Bone marrow (tissue), 2 donors: ENCODE data around the gene MYT1.
"Not testable (repeated sequence)": the region's sequence is repeated elsewhere in the genome, so short reads cannot be mapped to it uniquely, and the experiment has no call there.

Source experiments
- DNase-seq, 2 donors: peaks; one replicate each; lab custom pipeline; 2025; lab: John Stamatoyannopoulos, UW

The MYT1 gene

DNA sequence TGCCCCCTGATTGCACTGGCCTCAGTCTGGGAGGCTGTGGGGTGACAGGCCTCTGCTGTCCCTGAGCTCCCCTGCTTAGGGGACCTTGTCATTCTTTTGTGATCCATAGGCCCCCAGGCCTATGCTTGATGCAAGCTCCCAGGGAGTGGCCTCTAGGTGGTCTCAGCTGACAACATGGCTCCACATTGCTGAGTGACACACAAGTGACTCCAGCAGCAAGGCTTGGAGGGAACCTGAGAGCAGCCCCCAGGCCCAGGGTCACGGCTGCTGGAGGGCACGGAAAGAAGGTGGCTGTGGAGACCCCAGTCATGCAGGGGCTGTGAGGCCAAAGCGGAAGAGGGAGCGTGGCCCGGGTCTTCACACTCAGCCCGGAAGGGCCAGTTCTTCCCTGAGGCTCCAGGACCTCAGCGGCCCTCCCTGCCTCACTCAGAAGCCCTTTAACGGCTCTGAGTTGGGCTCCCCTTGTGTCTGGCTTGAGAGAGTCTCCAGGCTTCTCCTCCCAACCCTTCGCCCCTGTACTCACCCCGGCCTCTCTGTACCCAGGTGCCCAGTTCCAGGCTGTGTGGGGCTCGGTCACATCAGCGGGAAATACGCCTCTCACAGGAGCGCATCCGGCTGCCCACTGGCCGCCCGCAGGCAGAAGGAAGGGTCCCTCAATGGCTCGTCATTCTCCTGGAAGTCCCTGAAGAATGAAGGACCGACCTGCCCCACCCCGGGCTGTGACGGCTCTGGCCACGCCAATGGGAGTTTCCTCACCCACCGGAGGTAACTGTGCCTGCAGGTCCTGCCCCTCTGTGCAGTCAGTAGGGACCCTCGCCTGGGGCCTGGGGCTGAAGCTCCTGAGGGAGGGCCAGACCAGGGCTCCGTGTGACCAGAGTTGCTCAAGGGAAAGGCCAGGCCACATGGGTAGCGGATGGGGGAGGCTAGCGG lies 67.6 kb downstream of the MYT1 start:
- no peak for DNase-seq

- DNase-seq = no peak
Observed at GRCh38 chr20:64232794-64233193, 68.5 kb downstream of the MYT1 start.

DNA sequence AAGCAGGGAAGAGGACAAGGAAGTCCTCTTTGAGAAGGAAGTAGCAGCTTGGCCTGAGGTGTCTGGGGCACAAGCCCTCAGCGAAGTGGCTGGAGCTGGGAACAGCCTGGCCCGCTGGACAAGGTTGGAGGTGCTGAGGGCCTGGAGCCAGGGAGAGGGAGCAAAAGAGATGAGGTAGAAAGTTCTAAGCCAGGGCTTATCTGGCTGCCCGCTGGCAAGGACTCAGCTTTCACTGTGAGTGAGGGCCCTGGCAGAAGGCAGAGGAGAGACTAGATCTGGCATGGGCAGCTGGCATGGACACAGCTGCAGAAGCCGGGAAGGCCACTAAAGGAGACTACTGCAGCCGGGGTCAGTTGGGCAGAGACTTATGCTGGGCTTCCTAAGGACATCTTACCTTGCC lies 69.5 kb downstream of the MYT1 start:
- no peak for DNase-seq

- no peak for DNase-seq
Observed at GRCh38 chr20:64234291-64234791, 70.1 kb downstream of the MYT1 start.

GRCh38 chr20:64234921-64235565 lies 70.8 kb downstream of the MYT1 start:
- not testable (repeated sequence) for DNase-seq

DNA sequence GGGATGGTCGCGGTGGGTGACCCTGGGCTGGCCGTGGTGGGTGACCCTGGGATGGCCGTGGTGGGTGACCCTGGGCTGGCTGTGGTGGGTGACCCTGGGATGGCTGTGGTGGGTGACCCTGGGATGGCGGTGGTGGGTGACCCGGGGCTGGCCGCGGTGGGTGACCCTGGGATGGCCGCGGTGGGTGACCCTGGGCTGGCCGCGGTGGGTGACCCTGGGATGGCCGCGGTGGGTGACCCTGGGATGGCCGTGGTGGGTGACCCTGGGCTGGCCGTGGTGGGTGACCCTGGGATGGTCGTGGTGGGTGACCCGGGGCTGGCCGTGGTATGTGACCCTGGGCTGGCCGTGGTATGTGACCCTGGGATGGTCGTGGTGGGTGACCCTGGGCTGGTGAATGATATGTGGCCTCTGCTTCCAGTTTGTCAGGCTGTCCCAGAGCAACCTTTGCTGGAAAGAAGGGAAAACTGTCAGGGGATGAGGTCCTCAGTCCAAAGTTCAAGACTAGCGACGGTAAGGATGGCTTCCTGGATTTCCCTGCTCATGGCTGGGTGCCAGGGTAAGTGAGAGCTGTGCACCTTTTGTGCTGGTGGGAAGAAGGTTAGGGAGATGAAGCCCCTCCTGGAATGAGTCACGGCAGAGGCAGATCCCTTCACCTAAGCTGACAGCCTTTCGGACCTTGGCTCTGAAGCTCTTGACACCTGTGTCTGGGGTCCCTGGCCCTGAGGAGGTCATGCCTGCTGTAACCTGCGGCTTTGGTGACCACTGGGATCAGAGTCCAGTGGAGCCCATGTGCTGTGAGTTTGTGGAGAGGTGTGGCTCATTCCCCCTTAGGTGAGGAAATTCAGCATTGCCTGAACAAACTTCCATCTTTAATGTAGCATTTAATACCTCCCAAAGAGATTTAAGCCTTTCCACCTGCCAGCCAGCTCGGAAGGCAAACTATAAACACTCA lies 72.2 kb downstream of the MYT1 start:
- no peak for DNase-seq

DNA sequence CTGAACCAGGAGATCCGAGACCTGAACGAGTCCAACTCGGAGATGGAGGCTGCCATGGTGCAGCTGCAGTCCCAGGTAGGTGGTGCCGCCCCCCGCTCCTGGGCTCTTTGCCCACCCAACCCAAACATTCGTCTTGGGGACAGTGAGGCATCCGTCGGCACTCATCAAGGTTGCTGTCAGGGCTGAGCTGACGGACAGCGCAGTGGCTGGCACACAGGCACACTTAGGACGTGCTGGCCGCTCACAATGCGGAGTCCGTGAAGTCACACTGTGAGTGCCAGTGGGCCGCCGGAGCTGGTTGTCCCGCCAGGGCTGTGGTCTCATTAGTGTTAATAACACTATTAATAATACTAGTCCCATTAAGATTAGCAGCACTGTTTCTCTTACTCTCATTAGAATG lies 73.1 kb downstream of the MYT1 start:
- DNase-seq = no peak

DNA sequence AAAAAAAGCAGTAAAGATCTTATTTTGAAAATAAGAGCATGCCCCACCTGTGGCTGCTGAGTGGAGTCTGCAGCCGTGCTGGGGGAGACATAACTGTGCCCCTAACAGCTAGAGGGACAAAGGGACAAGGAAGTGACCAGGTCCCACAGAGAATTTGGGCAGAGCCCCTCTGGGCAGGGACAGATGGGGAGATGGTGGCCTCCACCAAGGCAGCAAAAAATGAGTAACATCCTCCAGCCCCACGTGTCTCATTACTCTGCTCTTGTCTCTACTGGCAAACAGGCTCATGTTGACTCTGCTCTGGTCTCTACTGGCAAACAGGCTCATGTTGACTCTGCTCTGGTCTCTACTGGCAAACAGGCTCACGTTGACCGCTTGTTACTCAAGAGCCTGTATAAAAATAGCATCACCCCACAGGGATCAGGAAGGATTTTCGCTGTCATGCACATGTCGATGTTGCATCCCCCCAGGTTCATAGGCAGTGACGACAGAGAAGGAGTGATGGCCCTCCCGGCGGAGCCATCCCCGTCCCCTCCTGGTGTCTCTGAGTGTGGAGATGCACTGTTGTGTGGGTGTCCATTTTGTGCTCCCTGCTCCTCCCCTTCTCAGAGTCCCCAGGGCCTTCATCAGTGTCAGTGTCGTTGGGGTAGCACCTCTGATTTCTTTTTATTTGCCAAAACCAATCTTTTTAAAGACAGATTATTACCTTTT lies 74.0 kb downstream of the MYT1 start:
- DNase-seq = no peak

GRCh38 chr20:64238851-64239387 lies 74.7 kb downstream of the MYT1 start:
- DNase-seq = no peak

- DNase-seq = no peak
Observed at GRCh38 chr20:64239449-64240242, 75.4 kb downstream of the MYT1 start.

DNA sequence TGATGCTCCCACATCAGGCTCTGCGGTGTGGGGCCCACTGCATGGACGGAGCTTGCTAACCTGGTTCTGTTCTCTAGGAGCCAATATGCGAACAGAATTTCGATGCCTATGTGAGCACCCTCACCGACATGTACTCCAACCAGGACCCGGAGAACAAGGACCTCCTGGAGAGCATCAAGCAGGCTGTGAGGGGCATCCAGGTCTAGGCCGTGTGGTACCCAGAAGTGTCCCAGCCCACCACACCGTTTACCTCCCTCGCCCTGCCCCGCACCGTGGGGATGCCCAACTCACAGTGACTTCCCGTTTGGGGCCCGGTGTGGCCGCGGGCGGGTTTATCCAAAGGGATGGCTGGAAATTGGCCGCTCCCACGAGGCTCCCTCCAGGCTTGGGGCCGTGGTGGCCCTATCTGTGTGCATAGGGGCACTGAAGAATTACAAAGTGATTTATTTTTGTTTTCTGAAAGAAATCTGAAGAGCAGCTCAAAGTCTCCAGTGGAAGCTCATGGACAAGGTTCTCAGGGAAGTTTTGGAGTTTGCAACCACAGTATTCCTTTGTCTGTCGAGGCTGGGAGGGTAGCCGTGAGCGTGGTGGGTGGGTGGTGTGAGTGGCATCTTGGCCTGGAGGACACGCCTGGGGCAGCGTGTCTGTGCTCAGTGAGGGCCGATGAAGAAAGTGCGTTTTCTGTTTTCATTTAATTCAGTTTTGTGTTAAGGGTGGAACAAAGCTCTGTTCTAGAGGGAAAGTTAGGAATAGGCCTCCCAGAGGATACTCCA lies 76.2 kb downstream of the MYT1 start:
- no peak for DNase-seq

- no peak for DNase-seq
Observed at GRCh38 chr20:64241061-64241460, 76.8 kb downstream of the MYT1 start.

GRCh38 chr20:64242003-64242796 lies 77.9 kb downstream of the MYT1 start:
- DNase-seq = no peak

DNA sequence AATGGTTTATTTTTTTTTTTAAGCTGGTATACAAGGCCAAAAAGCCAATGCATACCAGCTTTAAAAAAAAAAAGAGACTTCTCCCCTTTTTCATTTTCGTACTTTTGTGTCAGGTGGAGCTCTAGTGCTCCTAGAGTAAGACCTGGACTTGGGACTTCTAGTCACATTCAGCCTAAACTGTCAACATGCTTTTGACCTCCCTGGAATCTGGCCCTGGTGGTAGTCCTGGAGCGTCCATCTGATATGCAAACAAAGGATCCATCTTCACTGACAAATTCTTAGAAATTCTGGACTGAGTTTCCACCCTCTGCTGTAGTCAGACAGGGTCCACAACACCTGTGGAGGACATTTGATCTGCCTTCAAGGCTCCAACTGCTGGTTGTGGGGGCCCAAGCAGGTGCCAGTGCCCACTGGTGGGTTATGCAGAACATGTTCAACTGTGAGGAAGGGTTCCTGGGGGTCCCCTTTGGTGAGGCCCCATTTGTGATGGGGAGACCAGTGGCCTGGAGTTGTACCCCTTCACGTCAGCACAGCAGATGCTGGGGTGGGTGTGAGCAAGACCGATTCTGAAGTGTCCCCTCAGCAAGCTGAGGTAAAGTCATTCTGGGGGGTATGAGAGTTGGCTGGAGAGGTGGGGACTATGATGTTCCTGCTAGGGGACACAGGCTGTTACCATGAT lies 78.7 kb downstream of the MYT1 start:
- DNase-seq = no peak

- DNase-seq = no peak
Observed at GRCh38 chr20:64244281-64244805, 80.1 kb downstream of the MYT1 start.

GRCh38 chr20:64244870-64245603 lies 80.8 kb downstream of the MYT1 start:
- no peak for DNase-seq
